ENCODE data around the gene SHB. TPM values are rescaled to one million over a fixed set of nuclear protein-coding genes. Genes with fewer than 3 reads are reported as not detected.

SHB gene
- total and polyA plus RNA-seq, 2 of the 13 experiments (the other 11 are each of a cell fraction or from before 2014, with no cell fraction given): 19.4 to 20.7 TPM

GRCh38 chr9:37967761-37968080, 101.3 kb downstream of the SHB start (continued):
- TF ChIP-seq ZNF670 (CRISPR knock-in tag; IDR thresholded peaks at IDR 0.05; ENCODE audit: borderline replicate concordance): no peak
- TF ChIP-seq ZNF572 (CRISPR knock-in tag; IDR thresholded peaks at IDR 0.05): no peak
- no peak for TF ChIP-seq ZNF841 (CRISPR knock-in tag; IDR thresholded peaks at IDR 0.05; ENCODE audit: borderline replicate concordance)
- no peak for TF ChIP-seq ZFY (CRISPR knock-in tag; IDR thresholded peaks at IDR 0.05)
- no peak for TF ChIP-seq PHF5A (CRISPR knock-in tag; IDR thresholded peaks at IDR 0.05; ENCODE audit: low read depth, unreplicated experiment)

DNA sequence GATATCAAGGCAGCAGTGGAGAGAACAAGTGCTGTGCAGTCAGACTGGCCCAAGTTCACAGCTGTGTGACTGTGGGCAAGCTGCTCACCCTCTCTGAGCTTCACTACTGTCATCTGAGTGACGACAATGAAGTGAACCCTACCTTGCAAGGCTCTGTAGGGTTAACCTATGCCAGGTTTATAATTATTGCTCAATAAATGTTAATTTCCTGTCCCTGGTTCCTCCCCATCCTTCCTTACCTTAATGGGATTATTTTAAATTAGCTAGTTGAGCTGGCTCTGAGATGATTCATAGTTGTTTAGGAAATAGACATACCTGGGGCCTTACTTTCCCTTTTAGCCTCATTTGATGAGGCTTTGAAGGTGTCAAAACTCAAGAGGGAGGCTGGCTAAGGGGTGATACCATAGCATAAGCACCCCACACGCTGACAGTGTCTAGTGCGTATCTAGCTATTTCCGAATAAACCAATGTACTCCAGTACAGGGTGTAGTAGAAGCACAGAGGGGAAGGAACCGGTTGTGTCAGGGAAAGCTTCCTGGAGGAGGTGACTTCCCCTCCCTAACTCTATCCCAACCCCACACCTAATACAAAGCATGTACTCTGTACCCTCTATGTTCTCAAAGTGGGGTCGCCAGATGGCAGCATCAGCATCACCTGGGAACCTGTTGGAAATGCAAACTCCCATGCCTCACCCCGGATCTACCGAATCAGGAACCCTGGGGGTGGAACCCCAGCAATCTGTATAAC, 101.8 kb downstream of the SHB start:
- Histone ChIP-seq H3K4me1 (ENCODE audit: insufficient read depth, low read length) (peaks cover 99% of the 10 kb centered on the region), H3K36me3 (replicated peaks in 1 of 2; ENCODE audit: control insufficient read depth in 1 of 2, insufficient read depth in 2 of 2, low read length in 2 of 2) (peaks cover 16 to 59% of the 10 kb centered on the region in 2 experiments), H3K4me3 (replicated peaks in 1 of 3; ENCODE audit: insufficient read depth in 1 of 3, low read depth in 2 of 3, low read length in 3 of 3) (no peak overlapping the region; a peak in 1 of 6 replicates), H3K27ac (ENCODE audit: extremely low read length, insufficient read depth, low read length) (peak overlapping the region; percentile 26), H3K79me2 (ENCODE audit: insufficient read depth, low read length) (peaks cover 21% of the 10 kb centered on the region), H4K20me1 (ENCODE audit: insufficient read depth, low read length) (peaks cover 74% of the 10 kb centered on the region), H3K27me3 (ENCODE audit: control insufficient read depth in 1 of 2, insufficient read depth in 2 of 2, low read length in 2 of 2) (no peaks in the 10 kb centered on the region), H2AFZ (ENCODE audit: low read length) (no peak overlapping the region), H3K4me2 (ENCODE audit: low read depth, low read length) (peak overlapping the region; percentile 29), H3K9me3 (ENCODE audit: low read length) (no peaks in the 10 kb centered on the region), H3K9ac (ENCODE audit: insufficient read depth, low read depth, low read length) (peak overlapping the region; percentile 1; the same call in 1 of the 2 replicates)
- POLR2A ChIA-PET: interaction anchor here (0.9 to 2.3 kb wide), 5 partner anchors 41 to 80 kb away, joined by 3 to 11 read pairs (median 7); no protein-coding TSS in a partner anchor
- CTCF ChIA-PET (ENCODE audit: low intra/inter-chr PET ratio, low total read pairs): no interaction called here
- ATAC-seq (no peak), FAIRE-seq (no peak), DNase-seq (ENCODE audit: low spot score) (no peak)
- in situ Hi-C loops (cut with HindIII; ENCODE audit: extremely low pct_ligation_motif_present, low pct_unique_long_range_greater_than_20kb): no loop called here
- intact Hi-C loops (cut with micrococcal nuclease; ENCODE audit: unreplicated experiment): loop anchor here (5.0 kb wide), 3 partner anchors 40 to 80 kb away; no protein-coding TSS in a partner anchor
- 94% methylated on average over 7 of the region's 8 CpGs for WGBS (ENCODE audit: low lambda C conversion rate)
- no TSS peak for BruUV-seq (replicated peaks)
- TF ChIP-seq CEBPB (IDR thresholded peaks at IDR 0.05; ENCODE audit: borderline replicate concordance, low read depth, low read length): 0 out of 2 replicates have a peak, but pooled peaks have one; percentile 4
- TF ChIP-seq ZZZ3 (CRISPR knock-in tag; IDR thresholded peaks at IDR 0.05; ENCODE audit: borderline replicate concordance): no peak
- TF ChIP-seq ZXDC (CRISPR knock-in tag; IDR thresholded peaks at IDR 0.05): 0 out of 2 replicates have a peak, but pooled peaks have one; percentile 3
- TF ChIP-seq ZFP90 (CRISPR knock-in tag; IDR thresholded peaks at IDR 0.05; ENCODE audit: borderline replicate concordance): no peak
- TF ChIP-seq, protein P1, sequence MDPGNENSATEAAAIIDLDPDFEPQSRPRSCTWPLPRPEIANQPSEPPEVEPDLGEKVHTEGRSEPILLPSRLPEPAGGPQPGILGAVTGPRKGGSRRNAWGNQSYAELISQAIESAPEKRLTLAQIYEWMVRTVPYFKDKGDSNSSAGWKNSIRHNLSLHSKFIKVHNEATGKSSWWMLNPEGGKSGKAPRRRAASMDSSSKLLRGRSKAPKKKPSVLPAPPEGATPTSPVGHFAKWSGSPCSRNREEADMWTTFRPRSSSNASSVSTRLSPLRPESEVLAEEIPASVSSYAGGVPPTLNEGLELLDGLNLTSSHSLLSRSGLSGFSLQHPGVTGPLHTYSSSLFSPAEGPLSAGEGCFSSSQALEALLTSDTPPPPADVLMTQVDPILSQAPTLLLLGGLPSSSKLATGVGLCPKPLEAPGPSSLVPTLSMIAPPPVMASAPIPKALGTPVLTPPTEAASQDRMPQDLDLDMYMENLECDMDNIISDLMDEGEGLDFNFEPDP (CRISPR knock-in tag; conservative IDR thresholded peaks at IDR 0.05): no peak
- TF ChIP-seq ZNF790 (CRISPR knock-in tag; IDR thresholded peaks at IDR 0.05; ENCODE audit: borderline replicate concordance): no peak
- TF ChIP-seq ZBTB4 (CRISPR knock-in tag; IDR thresholded peaks at IDR 0.05; ENCODE audit: borderline replicate concordance): no peak
- no peak for TF ChIP-seq ZFP36 (IDR thresholded peaks at IDR 0.05; ENCODE audit: borderline replicate concordance, low read depth, low read length, partially characterized antibody)
- TF ChIP-seq FLYWCH1 (CRISPR knock-in tag; IDR thresholded peaks at IDR 0.05): no peak

Measured in HepG2 (cell line).